Mesendoderm (in vitro differentiated cells): Measurements from ENCODE around the gene SMC1B.

ENCODE experiments used
- DNase-seq: peaks from one replicate; pipeline ENCODE4 v3.0.0; 2013
- H2AK5ac ChIP-seq: 2 replicates; pipeline ENCODE4 v1.6.1; 2013; ENCODE audit warnings: low read length, inconsistent platforms
- H2BK120ac ChIP-seq: 2 replicates; pipeline ENCODE4 v1.6.1; 2013; ENCODE audit warnings: low read depth, mild to moderate bottlenecking, low read length, moderate library complexity, mixed read lengths
- H2BK15ac ChIP-seq: replicated peaks from 2 replicates; pipeline ENCODE4 v1.6.1; 2013; ENCODE audit warnings: low read depth, mild to moderate bottlenecking, moderate library complexity
- H2BK5ac ChIP-seq: 2 replicates; pipeline ENCODE4 v1.6.1; 2013; ENCODE audit warnings: low read length, inconsistent platforms
- H3K18ac ChIP-seq: 2 replicates; pipeline ENCODE4 v1.6.1; 2013; ENCODE audit warnings: mild to moderate bottlenecking, low read length, mixed read lengths
- H3K23ac ChIP-seq: one replicate; pipeline ENCODE4 v1.6.1; 2013; ENCODE audit warnings: low read length
- H3K27ac ChIP-seq: 2 replicates; pipeline ENCODE4 v1.5.1; 2013; ENCODE audit warnings: low read depth, mild to moderate bottlenecking, inconsistent platforms, low read length, moderate library complexity
- H3K27me3 ChIP-seq: 2 replicates; pipeline ENCODE4 v1.6.1; 2013; ENCODE audit warnings: low read length, control low read depth, mild to moderate bottlenecking, inconsistent platforms; ENCODE audit not compliant: insufficient read depth, poor library complexity
- H3K36me3 ChIP-seq: 2 replicates; pipeline ENCODE4 v1.6.1; 2013; ENCODE audit warnings: low read length, inconsistent platforms; ENCODE audit not compliant: control insufficient read depth, insufficient read depth
- H3K4ac ChIP-seq: one replicate; pipeline ENCODE4 v1.6.1; 2013; ENCODE audit warnings: low read depth, mild to moderate bottlenecking, low read length, moderate library complexity
- H3K4me1 ChIP-seq: 2 replicates; pipeline ENCODE4 v1.6.1; 2013; ENCODE audit warnings: low read depth, low read length, inconsistent platforms; ENCODE audit not compliant: control insufficient read depth
- H3K4me2 ChIP-seq: 2 replicates; pipeline ENCODE4 v1.6.1; 2013; ENCODE audit warnings: low read length
- H3K4me3 ChIP-seq: 2 replicates; pipeline ENCODE4 v1.5.1; 2013; ENCODE audit warnings: mild to moderate bottlenecking, low read length
- H3K56ac ChIP-seq: one replicate; pipeline ENCODE4 v1.6.1; 2013; ENCODE audit warnings: low read length
- H3K79me1 ChIP-seq: 2 replicates; pipeline ENCODE4 v1.6.1; 2013; ENCODE audit warnings: low read length, inconsistent platforms
- H3K79me2 ChIP-seq: 2 replicates; pipeline ENCODE4 v1.6.1; 2013; ENCODE audit warnings: mild to moderate bottlenecking, low read length; ENCODE audit not compliant: control insufficient read depth, insufficient read depth
- H3K9ac ChIP-seq: 2 replicates; pipeline ENCODE4 v1.6.1; 2013; ENCODE audit warnings: low read length, inconsistent platforms
- H4K5ac ChIP-seq: one replicate; pipeline ENCODE4 v1.6.1; 2013; ENCODE audit warnings: low read length
- H4K8ac ChIP-seq: one replicate; pipeline ENCODE4 v1.6.1; 2013; ENCODE audit warnings: low read depth, mild to moderate bottlenecking, control low read depth, low read length, moderate library complexity
- WGBS: extraction: QIAGEN DNeasy Blood & Tissue Kit; methylation state at CpG from one replicate; pipeline ENCODE4 v1.1.7; 2013; ENCODE audit warnings: low lambda C conversion rate, missing lambda C conversion rate; ENCODE audit not compliant: insufficient coverage; ENCODE audit errors: extremely low coverage; 5-methylcytosine and 5-hydroxymethylcytosine counted together

SMC1B gene

GRCh38 chr22:45309422-45310227 lies 103.8 kb downstream of the SMC1B start, which contains the start of gene FAM118A:
TSS of gene FAM118A (plus strand) at chr22:45309934. CDS start at chr22:45322380, 12,446 bp downstream.
- peaks cover 17% of the 10 kb centered on the region for H3K79me1 ChIP-seq
- H3K18ac ChIP-seq: peak within 1 kb of the TSS; percentile 77
- H2AK5ac ChIP-seq: no peak within 1 kb of the TSS
- no peaks in the 10 kb centered on the region for H3K36me3 ChIP-seq
- H3K4me1 ChIP-seq: peaks cover 13% of the 10 kb centered on the region
- peak within 1 kb of the TSS; percentile 86 for H3K27ac ChIP-seq
- WGBS: no CpG with 5 or more reads among the region's 95 CpGs
- H3K4ac ChIP-seq: peak within 1 kb of the TSS; percentile 93
- H3K56ac ChIP-seq: peak within 1 kb of the TSS; percentile 91
- H3K9ac ChIP-seq: peak within 1 kb of the TSS; percentile 58
- peak within 1 kb of the TSS; percentile 23 for H2BK5ac ChIP-seq
- no peak within 1 kb of the TSS for H4K8ac ChIP-seq
- no peak within 1 kb of the TSS for H2BK120ac ChIP-seq
- peak; percentile 96 for DNase-seq
- H3K4me3 ChIP-seq: peak within 1 kb of the TSS; percentile 45
- H3K4me2 ChIP-seq: peak within 1 kb of the TSS; percentile 32
- H4K5ac ChIP-seq: no peak within 1 kb of the TSS
- H3K27me3 ChIP-seq: no peaks in the 10 kb centered on the region
- peaks cover 11% of the 10 kb centered on the region for H3K79me2 ChIP-seq
- H3K23ac ChIP-seq: peak within 1 kb of the TSS; percentile 26
- H2BK15ac ChIP-seq: no peak within 1 kb of the TSS

GRCh38 chr22:45308957-45309421 lies 104.4 kb downstream of the SMC1B start:
- Histone ChIP-seq H3K4me1 (peaks cover 11% of the 10 kb centered on the region), H2BK15ac (no peak overlapping the region), H3K23ac (peak overlapping the region; percentile 26), H2BK120ac (no peak overlapping the region), H2AK5ac (no peak overlapping the region), H3K9ac (peak overlapping the region; percentile 58), H4K5ac (no peak overlapping the region), H3K79me2 (peaks cover 7% of the 10 kb centered on the region), H3K79me1 (peaks cover 15% of the 10 kb centered on the region), H3K27me3 (no peaks in the 10 kb centered on the region), H3K18ac (peak overlapping the region; percentile 44), H2BK5ac (no peak overlapping the region), H3K4ac (peak overlapping the region; percentile 89), H3K27ac (peak overlapping the region; percentile 13), H3K36me3 (no peaks in the 10 kb centered on the region), H3K4me3 (no peak overlapping the region), H3K4me2 (peak overlapping the region; percentile 32), H3K56ac (peak overlapping the region; percentile 91), H4K8ac (no peak overlapping the region)
- no peak for DNase-seq
- whole genome bisulfite sequencing: no CpG with 5 or more reads among the region's 25 CpGs

- Histone ChIP-seq H3K27ac (no peak overlapping the region), H3K27me3 (no peaks in the 10 kb centered on the region), H3K56ac (peak overlapping the region; percentile 91), H3K4ac (no peak overlapping the region), H2BK15ac (no peak overlapping the region), H3K18ac (no peak overlapping the region), H3K79me1 (peaks cover 15% of the 10 kb centered on the region), H2BK120ac (no peak overlapping the region), H3K4me2 (no peak overlapping the region), H3K23ac (no peak overlapping the region), H3K36me3 (no peaks in the 10 kb centered on the region), H4K8ac (peak overlapping the region; percentile 39), H4K5ac (no peak overlapping the region), H2BK5ac (no peak overlapping the region), H3K9ac (no peak overlapping the region), H3K4me1 (peaks cover 9% of the 10 kb centered on the region), H3K79me2 (peaks cover 7% of the 10 kb centered on the region), H2AK5ac (no peak overlapping the region), H3K4me3 (no peak overlapping the region)
- DNase-seq: peak; percentile 57
- WGBS: no CpG with 5 or more reads among the region's 6 CpGs
These were observed 104.9 kb downstream of the SMC1B start for GRCh38 chr22:45308391-45308956.

GRCh38 chr22:45306139-45306538 lies 107.3 kb downstream of the SMC1B start:
- Histone ChIP-seq H3K56ac (no peak overlapping the region), H4K8ac (no peak overlapping the region), H4K5ac (no peak overlapping the region), H3K9ac (no peak overlapping the region), H3K79me1 (peaks cover 4% of the 10 kb centered on the region), H2BK5ac (no peak overlapping the region), H3K79me2 (peaks cover 2% of the 10 kb centered on the region), H3K36me3 (no peaks in the 10 kb centered on the region), H3K27me3 (no peaks in the 10 kb centered on the region), H3K4me2 (no peak overlapping the region), H2BK120ac (no peak overlapping the region), H3K4me1 (peaks cover 4% of the 10 kb centered on the region), H3K4me3 (no peak overlapping the region), H2AK5ac (no peak overlapping the region), H2BK15ac (no peak overlapping the region), H3K23ac (no peak overlapping the region), H3K18ac (no peak overlapping the region), H3K4ac (no peak overlapping the region), H3K27ac (no peak overlapping the region)
- no CpG with 5 or more reads among the region's 9 CpGs for WGBS
- no peak for DNase-seq

- Histone ChIP-seq H2AK5ac (no peak overlapping the region), H3K9ac (no peak overlapping the region)
- WGBS: no CpG with 5 or more reads among the region's 6 CpGs
These were observed 107.8 kb downstream of the SMC1B start for GRCh38 chr22:45305456-45306075.

More at GRCh38 chr22:45305456-45306075, 107.8 kb downstream of the SMC1B start:
- no peaks in the 10 kb centered on the region for H3K27me3 ChIP-seq
- H3K4me3 ChIP-seq: no peak overlapping the region
- H3K4ac ChIP-seq: no peak overlapping the region
- H2BK5ac ChIP-seq: no peak overlapping the region
- H3K36me3 ChIP-seq: no peaks in the 10 kb centered on the region
- no peak overlapping the region for H3K4me2 ChIP-seq
- DNase-seq: no peak
- no peak overlapping the region for H3K56ac ChIP-seq
- H3K27ac ChIP-seq: no peak overlapping the region
- H3K79me2 ChIP-seq: no peaks in the 10 kb centered on the region
- H2BK120ac ChIP-seq: no peak overlapping the region
- no peak overlapping the region for H3K23ac ChIP-seq
- peaks cover 2% of the 10 kb centered on the region for H3K4me1 ChIP-seq
- no peak overlapping the region for H2BK15ac ChIP-seq
- H3K79me1 ChIP-seq: no peaks in the 10 kb centered on the region
- H4K5ac ChIP-seq: no peak overlapping the region
- H3K18ac ChIP-seq: no peak overlapping the region
- no peak overlapping the region for H4K8ac ChIP-seq
